Brain microvascular endothelial cell (primary cell): ENCODE results near the gene AP1S2.

Experiments
- DNase-seq: peaks from one replicate; pipeline ENCODE4 v3.0.0-alpha.2; 2020
- H3K27ac ChIP-seq: fragments of 250-450 bp; sonication (Bioruptor Pico); 2 replicates; pipeline ENCODE4 v1.5.1; 2020; ENCODE audit warnings: mild to moderate bottlenecking, moderate library complexity
- H3K27me3 ChIP-seq: fragments of 250-450 bp; sonication (Bioruptor Pico); replicated peaks from 2 replicates; pipeline ENCODE4 v1.5.1; 2020; ENCODE audit warnings: mild to moderate bottlenecking
- H3K36me3 ChIP-seq: fragments of 250-450 bp; sonication (Bioruptor Pico); replicated peaks from 2 replicates; pipeline ENCODE4 v1.5.1; 2020; ENCODE audit warnings: mild to moderate bottlenecking
- H3K4me3 ChIP-seq: 2 replicates; pipeline ENCODE4 v1.5.1; 2011; ENCODE audit warnings: low read depth, mild to moderate bottlenecking, control low read depth, low read length, moderate library complexity
- CTCF ChIP-seq: IDR thresholded peaks from 2 replicates; pipeline ENCODE4 v1.5.1; 2011; ENCODE audit warnings: low read depth, mild to moderate bottlenecking, moderate library complexity, low read length, control low read depth, inconsistent platforms; ENCODE audit errors: missing control alignments
- in situ Hi-C: cut with HindIII; loops from 2 replicates; pipeline ENCODE4 v1.10.0; 2017; ENCODE audit warnings: low sequenced_read_pairs, low pct_ligation_motif_present

Gene AP1S2

DNA sequence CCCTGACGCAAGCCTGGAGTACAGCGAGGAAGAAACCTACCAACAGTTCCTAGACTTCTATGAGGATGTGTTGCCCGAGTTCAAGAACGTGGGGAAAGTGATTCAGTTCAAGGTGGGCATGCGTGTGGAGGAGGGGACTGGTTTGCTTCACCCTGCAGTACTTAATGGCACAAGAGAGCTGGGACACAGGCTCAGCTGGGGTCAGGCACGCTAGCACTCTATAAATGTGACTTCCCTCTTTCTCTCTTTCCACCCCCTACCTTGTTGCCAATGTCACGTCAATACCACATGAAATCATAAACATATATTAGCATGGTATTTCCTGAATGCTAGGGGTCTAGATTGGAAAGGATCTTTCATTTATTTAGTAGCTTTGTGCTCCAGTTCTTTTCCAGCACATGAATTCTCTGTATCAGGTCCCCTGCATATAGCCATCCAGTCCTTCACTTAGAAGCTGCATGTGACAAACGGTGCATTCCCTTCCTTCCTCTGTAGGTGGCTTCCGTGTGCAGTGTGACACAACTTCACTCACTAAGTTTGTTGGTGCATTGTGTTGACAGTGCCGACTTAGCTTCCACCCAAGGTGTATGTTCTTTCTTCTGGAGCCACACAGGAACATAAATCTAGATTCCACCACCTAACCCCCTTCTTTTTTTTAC, 38.7 kb downstream of the AP1S2 start:
- no peak overlapping the region for H3K4me3 ChIP-seq
- peaks cover 48% of the 10 kb centered on the region for H3K36me3 ChIP-seq
- no peaks in the 10 kb centered on the region for H3K27me3 ChIP-seq
- TF ChIP-seq CTCF, result peak; percentile 54
- in situ Hi-C loops, result no loop called here
- no peak overlapping the region for H3K27ac ChIP-seq
- no peak for DNase-seq

- in situ Hi-C loops, result no loop called here
- TF ChIP-seq CTCF, result no peak
- Histone ChIP-seq H3K27ac (no peak overlapping the region), H3K27me3 (no peaks in the 10 kb centered on the region), H3K36me3 (peaks cover 41% of the 10 kb centered on the region), H3K4me3 (no peak overlapping the region)
- DNase-seq, result no peak
These were observed 39.7 kb downstream of the AP1S2 start for GRCh38 chrX:15814771-15815365.

DNA sequence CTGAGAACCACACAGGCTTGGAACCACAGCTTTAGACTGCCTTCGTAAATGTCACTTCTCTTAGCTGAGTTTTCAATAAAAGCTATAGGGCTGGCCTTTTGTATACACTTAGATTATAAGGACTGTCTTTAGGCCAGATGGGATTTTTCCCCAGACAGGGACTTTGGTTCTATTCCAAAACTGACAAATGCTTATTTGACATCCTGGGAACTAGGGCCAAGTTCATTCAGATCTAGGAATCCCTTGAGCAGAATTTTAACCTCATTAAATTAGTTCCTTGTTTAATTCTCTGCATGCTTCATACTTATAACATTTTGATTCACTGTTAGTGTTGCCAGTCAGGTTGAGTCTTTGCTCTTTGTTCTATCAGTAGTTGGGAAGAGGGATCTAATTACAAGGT, 41.2 kb downstream of the AP1S2 start:
- TF ChIP-seq CTCF, result no peak
- DNase-seq, result no peak

GRCh38 chrX:15812192-15812938, 42.2 kb downstream of the AP1S2 start:
- TF ChIP-seq CTCF, result no peak
- in situ Hi-C loops, result no loop called here
- DNase-seq, result no peak
- no peak overlapping the region for H3K4me3 ChIP-seq
- no peak overlapping the region for H3K27ac ChIP-seq
- no peaks in the 10 kb centered on the region for H3K27me3 ChIP-seq
- peaks cover 46% of the 10 kb centered on the region for H3K36me3 ChIP-seq

More for the DNA sequence above, 41.2 kb downstream of the AP1S2 start:
- in situ Hi-C loops, result no loop called here
- Histone ChIP-seq H3K4me3 (no peak overlapping the region), H3K36me3 (peaks cover 48% of the 10 kb centered on the region), H3K27me3 (no peaks in the 10 kb centered on the region), H3K27ac (no peak overlapping the region)

DNA sequence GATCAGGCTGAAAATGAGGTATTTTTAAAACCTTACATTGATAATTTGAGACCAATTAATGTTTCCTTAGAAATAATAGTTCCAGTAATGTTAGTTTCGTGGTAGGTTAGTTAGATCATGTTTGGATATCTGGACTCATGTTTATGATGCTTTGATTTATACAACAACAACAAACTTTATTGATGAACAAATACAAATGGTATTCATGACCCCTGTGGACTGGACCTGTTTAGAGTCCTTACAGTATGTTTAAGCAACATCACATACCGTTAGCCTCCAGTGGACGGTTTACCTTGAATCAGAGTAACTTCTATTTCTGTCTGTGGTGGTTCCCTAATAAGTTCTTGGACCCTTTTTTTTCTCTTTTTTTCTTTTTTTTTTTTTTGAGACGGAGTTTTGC, 46.4 kb downstream of the AP1S2 start:
- TF ChIP-seq CTCF, result no peak
- in situ Hi-C loops, result no loop called here
- peaks cover 36% of the 10 kb centered on the region for H3K36me3 ChIP-seq
- H3K27ac ChIP-seq, result no peak overlapping the region
- H3K4me3 ChIP-seq, result no peak overlapping the region
- DNase-seq, result no peak
- H3K27me3 ChIP-seq, result no peaks in the 10 kb centered on the region
